GM12878 (cell line): ENCODE measurements around the gene PREP. TPM values are rescaled to one million over a fixed set of nuclear protein-coding genes. Genes with fewer than 3 reads are reported as not detected.
A peak's percentile ranks its signal among the peaks of the same experiment; 100 is the strongest.

Experiments
- ATAC-seq: fragments of 200-7000 bp; cut with Tn5 transposase; 3 replicates; pipeline ENCODE4 v1.9.1; 2020; ENCODE audit warnings: mild to moderate bottlenecking, moderate library complexity
- BruUV-seq: library from RNA; stranded (reverse); fragments of 400-500 nt; replicated peaks from 2 replicates; lab custom pipeline; 2021; lab: Mats Ljungman, UMichigan
- CTCF ChIA-PET: fragments of 300-600 bp; sonication (Branson Sonifier 250); formaldehyde crosslinking; extraction: SDS; loops from one replicate; lab custom pipeline; 2021; ENCODE audit warnings: inconsistent platforms; lab: Yijun Ruan, JAX
- POLR2A ChIA-PET: fragments of 350-600 bp; formaldehyde crosslinking; extraction: SDS; loops from one replicate; lab custom pipeline; 2021; ENCODE audit warnings: inconsistent platforms; lab: Charles Lee
- RAD21 ChIA-PET: fragments of 300-600 bp; sonication (Branson Sonifier 250); formaldehyde crosslinking; loops from one replicate; lab custom pipeline; 2023; ENCODE audit warnings: antibody characterized with exemption; ENCODE audit not compliant: unreplicated experiment; lab: Charles Lee
- SMC1A ChIA-PET: fragments of 300-600 bp; sonication (Branson Sonifier 250); formaldehyde crosslinking; loops from one replicate; lab custom pipeline; 2023; ENCODE audit not compliant: unreplicated experiment, uncharacterized antibody; lab: Charles Lee
- DNase-seq: peaks from one replicate; pipeline ENCODE4 v3.0.0-alpha.2; 2011; ENCODE audit warnings: low read depth, low spot score
- FAIRE-seq: peaks from 3 replicates; lab custom pipeline; 2011; peaks lifted over from hg19 to GRCh38; lab: Jason Lieb, UNC
- H2AFZ ChIP-seq: 2 replicates; pipeline ENCODE4 v1.6.0; 2011; ENCODE audit warnings: low read depth, low read length, control low read depth; ENCODE audit not compliant: control insufficient read depth
- H3K27ac ChIP-seq: 2 replicates; pipeline ENCODE4 v1.5.1; 2011; ENCODE audit warnings: control low read depth; ENCODE audit not compliant: control insufficient read depth, insufficient read depth
- H3K27me3 ChIP-seq, 2 experiments: replicated peaks in 1 of 2; 2 replicates each; pipeline versions ENCODE4 v1.6.0 to v1.6.1; 2011; ENCODE audit warnings: low read length in 1 of 2; ENCODE audit not compliant: control insufficient read depth in 2 of 2, insufficient read depth in 2 of 2
- H3K36me3 ChIP-seq, 2 experiments: 2 replicates each; pipeline ENCODE4 v1.5.1; 2011; ENCODE audit warnings: low read length in 1 of 2; ENCODE audit not compliant: control insufficient read depth in 2 of 2, insufficient read depth in 2 of 2
- H3K4me1 ChIP-seq: 2 replicates; pipeline ENCODE4 v1.6.1; 2011; ENCODE audit warnings: mild to moderate bottlenecking, low read length, moderate library complexity, mixed read lengths; ENCODE audit not compliant: control insufficient read depth, insufficient read depth
- H3K4me2 ChIP-seq: 2 replicates; pipeline ENCODE4 v1.6.0; 2011; ENCODE audit warnings: control low read depth; ENCODE audit not compliant: control insufficient read depth, insufficient read depth
- H3K4me3 ChIP-seq: fragments of 200-600 bp; sonication (generic); 2 replicates; pipeline ENCODE4 v1.5.1; 2016
- H3K79me2 ChIP-seq: 2 replicates; pipeline ENCODE4 v1.6.0; 2011; ENCODE audit warnings: low read length; ENCODE audit not compliant: control insufficient read depth, insufficient read depth
- H3K9ac ChIP-seq: 2 replicates; pipeline ENCODE4 v1.8.0; 2011; ENCODE audit warnings: low read length, control low read depth, mixed read lengths; ENCODE audit not compliant: control insufficient read depth, insufficient read depth
- H3K9me3 ChIP-seq: replicated peaks from 3 replicates; pipeline ENCODE4 v1.5.1; 2011; ENCODE audit warnings: mild to moderate bottlenecking, low read length; ENCODE audit not compliant: control insufficient read depth, insufficient read depth
- H4K20me1 ChIP-seq: 2 replicates; pipeline ENCODE4 v1.6.0; 2011; ENCODE audit not compliant: control insufficient read depth, insufficient read depth
- CTCF ChIP-seq, 3 experiments: IDR thresholded peaks in 2 of 3; conservative IDR thresholded peaks in 1 of 3; 2 replicates each; pipeline ENCODE4 v1.5.1; 2011; ENCODE audit warnings: low read depth in 3 of 3, low read length in 3 of 3, mild to moderate bottlenecking in 3 of 3, control low read depth in 2 of 3, moderate library complexity in 2 of 3, inconsistent platforms in 1 of 3, mixed read lengths in 1 of 3; ENCODE audit not compliant: control insufficient read depth in 2 of 3, insufficient read depth in 1 of 3; ENCODE audit errors: extremely low read depth in 1 of 3
- E4F1 ChIP-seq: fragments of 450-650 bp; IDR thresholded peaks from 2 replicates; pipeline ENCODE4 v1.6.1; 2018; ENCODE audit warnings: borderline replicate concordance, mild to moderate bottlenecking; ENCODE audit not compliant: partially characterized antibody
- LARP7 ChIP-seq: fragments of 450-650 bp; IDR thresholded peaks from 2 replicates; pipeline ENCODE4 v1.6.1; 2017; ENCODE audit warnings: mild to moderate bottlenecking
- MXI1 ChIP-seq: fragments of 150-350 bp; IDR thresholded peaks from 2 replicates; pipeline ENCODE4 v1.6.1; 2011; ENCODE audit warnings: low read depth, mild to moderate bottlenecking, inconsistent platforms, low read length, improper control_type of control experiment
- RAD21 ChIP-seq: IDR thresholded peaks from 2 replicates; pipeline ENCODE4 v1.6.1; 2011; ENCODE audit warnings: mild to moderate bottlenecking, low read depth, low read length, moderate library complexity; ENCODE audit not compliant: insufficient read depth
- SMC3 ChIP-seq: IDR thresholded peaks from 2 replicates; pipeline ENCODE4 v1.6.1; 2011; ENCODE audit warnings: low read length, improper control_type of control experiment, borderline replicate concordance
- SPI1 ChIP-seq: IDR thresholded peaks from 2 replicates; pipeline ENCODE4 v1.6.1; 2011; ENCODE audit warnings: low read depth, mild to moderate bottlenecking, low read length, moderate library complexity, borderline replicate concordance; ENCODE audit not compliant: insufficient read depth
- WGBS: methylation state at CpG from one replicate; pipeline ENCODE4 v1.1.6; 2016; ENCODE audit warnings: low lambda C conversion rate; ENCODE audit not compliant: insufficient replicate concordance, insufficient coverage; ENCODE audit errors: missing lambda C conversion rate; 5-methylcytosine and 5-hydroxymethylcytosine counted together
- in situ Hi-C: fragments of 300-500 bp; cut with MboI; formaldehyde crosslinking; loops from 9 replicates; pipeline ENCODE4 v1.14.3; 2018; ENCODE audit warnings: mixed read lengths
- intact Hi-C: fragments of 100-400 bp; cut with micrococcal nuclease; formaldehyde crosslinking; loops from one replicate; pipeline ENCODE4 v1.14.2; 2022; ENCODE audit not compliant: unreplicated experiment
- polyA plus RNA-seq, 11 experiments: library from polyadenylated mRNA; depleted of rRNA in 4 of 11; unstranded in 6 of 11; stranded (reverse) in 5 of 11; fragments of >200 nt; fragmentation: Nextera tagmentation in 4 of 11; fragmentation: Illumina TruSeq in 1 of 11; extraction: Ambion mirVana in 4 of 11; extraction: Trizol in 1 of 11; gene quantifications; 1 replicate in 1 of 11; 2 replicates in 10 of 11; pipeline versions ENCODE4 v1.2.1 to v1.2.3, GENCODE V29; 2011 to 2016; ENCODE audit warnings: inconsistent platforms in 2 of 11, missing spikeins in 2 of 11, low read depth in 1 of 11
- total RNA-seq, 4 experiments: library from RNA; depleted of rRNA in 3 of 4; stranded (reverse); fragments of >200 nt in 3 of 4; fragmentation: Illumina TruSeq in 1 of 4; extraction: Trizol in 1 of 4; gene quantifications; 2 replicates each; pipeline versions ENCODE4 v1.2.1 to v1.2.3, GENCODE V29; 2013 to 2021

PREP gene
- total and polyA plus RNA-seq, 10 of the 15 experiments (the other 5 are each of a cell fraction or from before 2014, with no cell fraction given) = 6.5 to 33.6 (median 18.1) TPM

DNA sequence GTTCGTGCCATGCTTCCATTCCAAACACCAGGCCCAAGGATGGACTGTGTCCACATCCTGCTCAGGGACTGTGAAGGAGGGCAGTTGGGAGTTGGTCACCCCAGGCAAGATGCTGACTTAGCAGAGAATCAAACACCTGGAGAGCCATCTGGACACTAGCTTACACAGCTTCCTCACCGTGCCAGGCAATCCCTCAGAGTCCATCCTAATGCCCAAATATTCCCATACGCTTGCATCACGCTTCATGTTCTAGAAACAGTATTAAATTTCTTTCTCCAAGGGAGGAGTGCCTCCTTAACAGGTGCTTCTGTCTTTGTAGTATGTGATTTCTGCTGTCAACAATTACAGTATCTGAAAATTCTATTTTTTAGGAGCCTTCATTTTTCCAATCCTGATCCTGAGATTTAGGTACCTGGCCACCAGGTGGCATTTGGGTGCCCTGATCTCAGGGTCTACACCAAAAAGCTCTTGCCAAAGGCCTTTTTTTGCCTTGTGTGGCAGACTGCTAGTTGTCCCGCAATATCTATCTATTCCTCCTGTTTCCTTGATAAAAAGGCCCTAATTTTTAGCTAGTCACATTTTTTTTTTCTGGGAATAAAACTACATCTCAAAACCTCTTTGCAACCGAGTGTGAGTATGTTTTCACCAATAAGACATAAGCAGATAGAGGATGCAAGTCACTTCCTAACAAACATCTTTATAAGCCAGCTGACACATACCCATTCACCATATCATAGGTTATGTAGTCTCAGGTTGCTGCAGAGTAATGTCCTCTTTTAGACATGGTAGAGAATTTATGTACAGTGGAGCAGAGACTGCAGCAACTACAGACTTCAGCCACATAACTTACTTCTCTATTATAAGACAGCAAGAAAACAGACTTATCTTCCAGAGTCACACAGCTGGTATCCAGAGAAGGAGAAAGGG, 85.0 kb downstream of the PREP start:
- in situ Hi-C loops = no loop called here
- CTCF ChIA-PET = interaction anchor here (0.6 to 1.7 kb wide), 9 partner anchors 9 to 906 kb away, joined by 3 to 5 read pairs (median 3); no protein-coding TSS in a partner anchor
- RAD21 ChIA-PET = interaction anchor here (1.4 kb wide), 1 partner anchor 85 kb away, joined by 3 read pairs; the partner anchor contains the start of gene PREP
- FAIRE-seq (no peak), DNase-seq (no peak), ATAC-seq (no peak)
- no peaks in the 10 kb centered on the region for H4K20me1 ChIP-seq
- TF ChIP-seq CTCF (IDR thresholded peaks at IDR 0.05 in 2 of 3, conservative IDR thresholded peaks at IDR 0.05 in 1 of 3; ENCODE audit: control insufficient read depth in 2 of 3, extremely low read depth in 1 of 3, insufficient read depth in 1 of 3, low read depth in 3 of 3, low read length in 3 of 3) = peak; percentile 31 to 40 (median 34); a peak in 5 of 6 replicates
- TF ChIP-seq SPI1 = no peak
- 0 out of 2 replicates have a peak, but pooled peaks have one; percentile 24 for TF ChIP-seq RAD21
- peak; percentile 21; the same call in 1 of the 2 replicates for TF ChIP-seq SMC3
- TF ChIP-seq E4F1 = no peak
- no peak for TF ChIP-seq MXI1
- TF ChIP-seq LARP7 = no peak
- no peak overlapping the region for H2AFZ ChIP-seq
- no peaks in the 10 kb centered on the region for H3K9me3 ChIP-seq
- 98% methylated on average over 6 of the region's 6 CpGs for WGBS
- intact Hi-C loops = no loop called here
- H3K79me2 ChIP-seq = no peaks in the 10 kb centered on the region
- H3K27ac ChIP-seq = no peak overlapping the region
- no TSS peak for BruUV-seq
- no peaks in the 10 kb centered on the region for H3K27me3 ChIP-seq
- no peak overlapping the region for H3K4me2 ChIP-seq
- SMC1A ChIA-PET = interaction anchor here (1.0 to 1.7 kb wide), 4 partner anchors 8 to 83 kb away, joined by 3 to 5 read pairs (median 3); no protein-coding TSS in a partner anchor
- peaks cover 5 to 12% of the 10 kb centered on the region in 2 experiments for H3K36me3 ChIP-seq
- no peak overlapping the region for H3K4me3 ChIP-seq
- POLR2A ChIA-PET = no interaction called here
- no peaks in the 10 kb centered on the region; the same call in 1 of the 2 replicates for H3K4me1 ChIP-seq
- H3K9ac ChIP-seq = no peak overlapping the region
